Epithelial cell of esophagus (primary cell): ENCODE results near the gene ASB2.

Experiments
- DNase-seq: peaks from one replicate; pipeline ENCODE4 v3.0.0; 2010; ENCODE audit warnings: low read depth
- H3K4me3 ChIP-seq: 2 replicates; pipeline ENCODE4 v1.5.1; 2011; ENCODE audit warnings: mild to moderate bottlenecking, low read length, control low read depth
- TF ChIP-seq, protein P1 (sequence below): IDR thresholded peaks from 2 replicates; pipeline ENCODE4 v1.5.1; 2011; ENCODE audit warnings: low read depth, mild to moderate bottlenecking, low read length, control low read depth, inconsistent platforms; ENCODE audit not compliant: insufficient read depth; ENCODE audit errors: missing control alignments

ASB2 gene

GRCh38 chr14:93915070-93915705 is 61.2 kb downstream of the ASB2 start:
- TF ChIP-seq, protein P1, sequence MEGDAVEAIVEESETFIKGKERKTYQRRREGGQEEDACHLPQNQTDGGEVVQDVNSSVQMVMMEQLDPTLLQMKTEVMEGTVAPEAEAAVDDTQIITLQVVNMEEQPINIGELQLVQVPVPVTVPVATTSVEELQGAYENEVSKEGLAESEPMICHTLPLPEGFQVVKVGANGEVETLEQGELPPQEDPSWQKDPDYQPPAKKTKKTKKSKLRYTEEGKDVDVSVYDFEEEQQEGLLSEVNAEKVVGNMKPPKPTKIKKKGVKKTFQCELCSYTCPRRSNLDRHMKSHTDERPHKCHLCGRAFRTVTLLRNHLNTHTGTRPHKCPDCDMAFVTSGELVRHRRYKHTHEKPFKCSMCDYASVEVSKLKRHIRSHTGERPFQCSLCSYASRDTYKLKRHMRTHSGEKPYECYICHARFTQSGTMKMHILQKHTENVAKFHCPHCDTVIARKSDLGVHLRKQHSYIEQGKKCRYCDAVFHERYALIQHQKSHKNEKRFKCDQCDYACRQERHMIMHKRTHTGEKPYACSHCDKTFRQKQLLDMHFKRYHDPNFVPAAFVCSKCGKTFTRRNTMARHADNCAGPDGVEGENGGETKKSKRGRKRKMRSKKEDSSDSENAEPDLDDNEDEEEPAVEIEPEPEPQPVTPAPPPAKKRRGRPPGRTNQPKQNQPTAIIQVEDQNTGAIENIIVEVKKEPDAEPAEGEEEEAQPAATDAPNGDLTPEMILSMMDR = no peak
- DNase-seq = no peak
- H3K4me3 ChIP-seq = no peak overlapping the region

DNA sequence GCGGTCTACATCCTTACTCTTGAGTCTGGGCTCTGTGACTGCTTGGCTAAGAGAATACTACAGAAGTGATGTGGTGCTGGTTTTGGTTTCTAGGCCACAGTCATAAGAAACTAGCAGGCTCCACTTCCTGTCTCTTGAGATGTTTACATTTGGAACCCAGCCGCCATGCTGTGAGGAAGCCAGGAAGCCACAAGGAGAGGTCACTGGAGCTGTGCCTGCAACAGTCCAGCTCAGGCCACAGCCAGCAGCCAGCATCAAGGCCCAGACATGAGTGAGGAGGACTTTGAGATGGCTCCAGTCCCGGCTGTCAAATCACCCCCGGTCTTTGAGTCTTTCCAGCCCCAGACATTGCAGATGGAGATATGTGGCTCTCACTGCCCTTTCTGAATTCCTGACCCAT is 62.1 kb downstream of the ASB2 start:
- DNase-seq = no peak
- H3K4me3 ChIP-seq = no peak overlapping the region
- TF ChIP-seq, protein P1 = no peak

GRCh38 chr14:93912782-93913181 is 63.6 kb downstream of the ASB2 start:
- no peak overlapping the region for H3K4me3 ChIP-seq
- no peak for DNase-seq
- TF ChIP-seq, protein P1 = no peak

- TF ChIP-seq, protein P1 = no peak
- no peak overlapping the region for H3K4me3 ChIP-seq
- DNase-seq = no peak
Observed at GRCh38 chr14:93911975-93912615, 64.3 kb downstream of the ASB2 start.

GRCh38 chr14:93909429-93910128 is 66.8 kb downstream of the ASB2 start:
- TF ChIP-seq, protein P1 = no peak
- H3K4me3 ChIP-seq = no peak overlapping the region
- DNase-seq = no peak

GRCh38 chr14:93906341-93907329 is 69.7 kb downstream of the ASB2 start:
- no peak overlapping the region for H3K4me3 ChIP-seq
- TF ChIP-seq, protein P1 = peak; percentile 84
- DNase-seq = peak; percentile 67
